Endodermal cell (in vitro differentiated cells): ENCODE measurements around the gene EEF1E1. TPM values are rescaled to one million over a fixed set of nuclear protein-coding genes. Genes with fewer than 3 reads are reported as not detected.

Experiments
- DNase-seq: peaks from one replicate; pipeline ENCODE4 v3.0.0-alpha.2; 2017
- H3K27ac ChIP-seq: 2 replicates; pipeline ENCODE4 v1.5.1; 2013; ENCODE audit warnings: mild to moderate bottlenecking, low read depth, low read length, moderate library complexity
- H3K27me3 ChIP-seq: 2 replicates; pipeline ENCODE4 v1.6.1; 2013; ENCODE audit warnings: mild to moderate bottlenecking, low read length, moderate library complexity; ENCODE audit not compliant: insufficient read depth, control insufficient read depth, poor library complexity, severe bottlenecking
- H3K36me3 ChIP-seq: 2 replicates; pipeline ENCODE4 v1.7.0; 2013; ENCODE audit warnings: mild to moderate bottlenecking, low read length, moderate library complexity; ENCODE audit not compliant: control insufficient read depth, insufficient read depth
- H3K4me1 ChIP-seq: one replicate; pipeline ENCODE4 v1.7.0; 2013; ENCODE audit warnings: low read length; ENCODE audit not compliant: control insufficient read depth, insufficient read depth
- H3K4me3 ChIP-seq: 2 replicates; pipeline ENCODE4 v1.5.1; 2013; ENCODE audit warnings: mild to moderate bottlenecking, low read length, moderate library complexity
- H3K9ac ChIP-seq: 2 replicates; pipeline ENCODE4 v1.6.1; 2013; ENCODE audit warnings: mild to moderate bottlenecking, low read length, moderate library complexity; ENCODE audit not compliant: poor library complexity, severe bottlenecking; ENCODE audit errors: extremely low read depth
- H3K9me3 ChIP-seq: 2 replicates; pipeline ENCODE4 v1.6.1; 2013; ENCODE audit warnings: mild to moderate bottlenecking, low read length, moderate library complexity; ENCODE audit not compliant: control insufficient read depth
- H3K27ac Mint-ChIP-seq: 2 replicates; pipeline ENCODE4 v1.8.0; 2020; ENCODE audit warnings: mixed read lengths
- H3K27me3 Mint-ChIP-seq: 2 replicates; pipeline ENCODE4 v1.8.0; 2021; ENCODE audit warnings: mild to moderate bottlenecking, mixed read lengths; ENCODE audit not compliant: insufficient read depth
- H3K36me3 Mint-ChIP-seq: 2 replicates; pipeline ENCODE4 v1.8.0; 2020; ENCODE audit warnings: low read depth, mixed read lengths
- H3K4me1 Mint-ChIP-seq: 2 replicates; pipeline ENCODE4 v1.8.0; 2020; ENCODE audit warnings: mixed read lengths
- H3K4me3 Mint-ChIP-seq: 2 replicates; pipeline ENCODE4 v1.8.0; 2020; ENCODE audit warnings: mild to moderate bottlenecking, moderate library complexity, mixed read lengths
- H3K9me3 Mint-ChIP-seq: 2 replicates; pipeline ENCODE4 v1.8.0; 2020; ENCODE audit warnings: mild to moderate bottlenecking, mixed read lengths
- WGBS, 2 experiments: methylation state at CpG; one replicate each; pipeline versions ENCODE4 v1.1.5 to v1.1.7; 2013; ENCODE audit warnings: missing lambda C conversion rate in 2 of 2, mixed read lengths in 1 of 2; ENCODE audit not compliant: insufficient coverage in 1 of 2, insufficient read length in 1 of 2; 5-methylcytosine and 5-hydroxymethylcytosine counted together
- total RNA-seq, 2 donors: library from RNA; stranded (reverse); fragmentation: NEBNext Ultra II Directional in 1 of 2; extraction: Animal tissue kit (Norgen Biotek cat#: 25700) in 1 of 2; gene quantifications; 2 replicates in 1 of 2; 3 replicates in 1 of 2; pipeline ENCODE4 v1.2.1, GENCODE V29; 2021
- TF ChIP-seq, protein P1 (sequence below): fragments of 200-600 bp; sonication (generic); conservative IDR thresholded peaks from 2 replicates; pipeline ENCODE4 v1.5.0; 2021; ENCODE audit warnings: antibody characterized with exemption, mild to moderate bottlenecking

EEF1E1 gene
- total RNA-seq, 2 donors from 2014 or later, result 41.5 to 46.6 TPM

DNA sequence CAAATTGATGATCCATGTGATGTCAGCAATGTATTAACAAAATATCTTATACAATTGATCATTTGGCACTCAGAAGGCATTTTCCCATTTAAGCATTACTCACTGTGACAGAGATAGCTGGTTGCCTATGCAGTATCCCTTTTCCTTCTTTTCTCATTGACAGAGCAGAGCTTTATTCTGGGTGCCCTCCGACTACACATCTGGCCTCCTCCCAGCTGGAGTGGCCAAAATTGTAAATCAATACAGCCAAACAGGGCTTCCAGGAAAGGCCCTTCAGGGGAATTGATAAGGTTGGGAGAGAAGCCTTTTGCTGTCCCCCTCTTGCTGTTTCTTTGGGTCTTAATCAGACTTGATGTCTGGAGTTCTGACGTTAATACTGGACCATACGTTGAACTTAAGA is 28.6 kb downstream of the EEF1E1 start:
- Mint-ChIP-seq H3K4me1 (no peaks in the 10 kb centered on the region), H3K4me3 (no peak overlapping the region), H3K36me3 (peaks cover 14% of the 10 kb centered on the region), H3K27ac (no peak overlapping the region), H3K9me3 (no peaks in the 10 kb centered on the region), H3K27me3 (no peaks in the 10 kb centered on the region)
- Histone ChIP-seq H3K9ac (no peak overlapping the region), H3K27ac (no peak overlapping the region), H3K9me3 (no peaks in the 10 kb centered on the region), H3K4me1 (no peaks in the 10 kb centered on the region), H3K4me3 (no peak overlapping the region), H3K36me3 (no peaks in the 10 kb centered on the region), H3K27me3 (no peaks in the 10 kb centered on the region)
- TF ChIP-seq, protein P1, sequence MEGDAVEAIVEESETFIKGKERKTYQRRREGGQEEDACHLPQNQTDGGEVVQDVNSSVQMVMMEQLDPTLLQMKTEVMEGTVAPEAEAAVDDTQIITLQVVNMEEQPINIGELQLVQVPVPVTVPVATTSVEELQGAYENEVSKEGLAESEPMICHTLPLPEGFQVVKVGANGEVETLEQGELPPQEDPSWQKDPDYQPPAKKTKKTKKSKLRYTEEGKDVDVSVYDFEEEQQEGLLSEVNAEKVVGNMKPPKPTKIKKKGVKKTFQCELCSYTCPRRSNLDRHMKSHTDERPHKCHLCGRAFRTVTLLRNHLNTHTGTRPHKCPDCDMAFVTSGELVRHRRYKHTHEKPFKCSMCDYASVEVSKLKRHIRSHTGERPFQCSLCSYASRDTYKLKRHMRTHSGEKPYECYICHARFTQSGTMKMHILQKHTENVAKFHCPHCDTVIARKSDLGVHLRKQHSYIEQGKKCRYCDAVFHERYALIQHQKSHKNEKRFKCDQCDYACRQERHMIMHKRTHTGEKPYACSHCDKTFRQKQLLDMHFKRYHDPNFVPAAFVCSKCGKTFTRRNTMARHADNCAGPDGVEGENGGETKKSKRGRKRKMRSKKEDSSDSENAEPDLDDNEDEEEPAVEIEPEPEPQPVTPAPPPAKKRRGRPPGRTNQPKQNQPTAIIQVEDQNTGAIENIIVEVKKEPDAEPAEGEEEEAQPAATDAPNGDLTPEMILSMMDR, result no peak
- WGBS, 2 experiments, result 67 to 75% methylated on average over 2 to 3 of the region's 3 CpGs
- no peak for DNase-seq

DNA sequence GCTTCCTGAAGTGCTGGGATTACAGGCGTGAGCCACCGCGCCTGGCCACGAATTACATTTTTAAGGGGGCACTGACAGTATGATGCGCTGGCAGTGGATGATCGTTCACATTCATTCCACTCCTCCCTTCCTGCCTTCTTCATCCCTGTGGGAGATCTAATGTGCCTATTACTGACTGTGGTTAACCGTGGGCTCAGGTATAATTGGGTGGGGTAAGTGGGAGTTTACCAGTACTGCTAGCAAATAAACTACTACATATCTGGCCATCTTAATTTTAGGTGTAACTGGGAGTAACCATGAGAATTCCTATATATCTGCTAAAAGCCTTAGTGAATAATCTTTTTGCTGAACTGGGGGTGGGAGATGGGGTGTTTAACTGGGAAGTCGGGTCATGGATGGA is 31.6 kb downstream of the EEF1E1 start:
- no peaks in the 10 kb centered on the region for H3K4me1 ChIP-seq
- H3K36me3 Mint-ChIP-seq, result no peaks in the 10 kb centered on the region
- H3K27me3 ChIP-seq, result no peaks in the 10 kb centered on the region
- TF ChIP-seq, protein P1, result no peak
- no peak for DNase-seq
- H3K27ac ChIP-seq, result no peak overlapping the region
- H3K4me3 Mint-ChIP-seq, result no peak overlapping the region
- no peak overlapping the region for H3K4me3 ChIP-seq
- H3K9me3 Mint-ChIP-seq, result no peaks in the 10 kb centered on the region
- H3K36me3 ChIP-seq, result no peaks in the 10 kb centered on the region
- no peaks in the 10 kb centered on the region for H3K27me3 Mint-ChIP-seq
- H3K9me3 ChIP-seq, result no peaks in the 10 kb centered on the region
- H3K4me1 Mint-ChIP-seq, result no peaks in the 10 kb centered on the region
- H3K27ac Mint-ChIP-seq, result no peak overlapping the region
- H3K9ac ChIP-seq, result no peak overlapping the region
- WGBS, 2 experiments, result 91 to 92% methylated on average over 5 to 7 of the region's 8 CpGs

DNA sequence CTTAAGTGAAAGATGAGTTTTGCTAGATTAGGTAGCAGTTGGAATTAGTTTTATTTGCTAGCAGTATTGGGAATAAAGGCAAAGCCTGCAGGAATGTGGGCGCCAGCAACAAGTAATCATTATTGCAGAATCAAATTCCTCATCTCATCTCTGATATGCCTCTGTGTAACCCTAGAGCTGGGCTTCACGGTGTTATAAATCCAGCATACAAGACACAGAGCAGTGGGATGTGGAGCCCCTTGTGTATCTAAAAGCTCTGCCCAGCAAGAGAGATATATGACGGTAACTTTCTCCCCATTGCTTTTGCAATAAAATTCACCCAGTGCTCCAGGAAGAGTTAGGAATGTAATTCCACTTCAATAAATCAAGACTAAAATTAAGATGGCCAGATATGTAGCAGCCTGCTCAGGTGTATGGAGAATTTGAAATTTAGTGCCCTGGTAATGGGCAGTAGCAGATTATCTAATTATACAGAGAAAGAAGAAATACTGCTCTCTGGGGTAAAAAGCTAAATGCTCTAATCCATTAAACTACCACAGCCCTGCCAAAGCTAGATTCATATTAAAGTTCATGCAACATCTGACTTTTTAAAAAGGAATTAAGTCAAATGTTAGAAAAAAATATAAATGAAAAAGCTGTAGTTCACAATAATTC is 32.6 kb downstream of the EEF1E1 start:
- H3K4me1 ChIP-seq, result peaks cover 4% of the 10 kb centered on the region
- no peak for DNase-seq
- H3K27ac Mint-ChIP-seq, result no peak overlapping the region
- H3K9me3 Mint-ChIP-seq, result no peaks in the 10 kb centered on the region
- H3K27ac ChIP-seq, result no peak overlapping the region
- no peaks in the 10 kb centered on the region for H3K27me3 Mint-ChIP-seq
- no peak overlapping the region for H3K4me3 Mint-ChIP-seq
- TF ChIP-seq, protein P1, result no peak
- no peak overlapping the region for H3K9ac ChIP-seq
- peaks cover 4% of the 10 kb centered on the region for H3K4me1 Mint-ChIP-seq
- H3K36me3 ChIP-seq, result no peaks in the 10 kb centered on the region
- H3K9me3 ChIP-seq, result no peaks in the 10 kb centered on the region
- no peaks in the 10 kb centered on the region for H3K27me3 ChIP-seq
- no peaks in the 10 kb centered on the region for H3K36me3 Mint-ChIP-seq
- no peak overlapping the region for H3K4me3 ChIP-seq
- WGBS, 2 experiments, result 91 to 94% methylated on average over 2 to 3 of the region's 3 CpGs
